Activated naive CD8-positive, alpha-beta T cell treated with anti-CD3 and anti-CD28 coated beads, Interleukin-2, amount 10 ng/mL, durations not matched to agents 7 days and 5 days (primary cell): ENCODE measurements around the gene FRK. TPM values are rescaled to one million over a fixed set of nuclear protein-coding genes. Genes with fewer than 3 reads are reported as not detected.

ENCODE experiments used
- ATAC-seq: fragments of 150-1000 bp; cut with Tn5 transposase; one replicate; pipeline ENCODE4 v1.10.0; 2021; ENCODE audit warnings: low read depth, moderate library complexity
- POLR2A ChIA-PET: fragments of 350-600 bp; sonication (Branson Sonifier 250); formaldehyde crosslinking; loops from one replicate; lab custom pipeline; 2021; ENCODE audit warnings: antibody characterized with exemption; lab: Charles Lee
- DNase-seq: peaks from one replicate; pipeline ENCODE4 v3.0.0; 2021
- H3K27ac Mint-ChIP-seq: one replicate; pipeline ENCODE4 v1.8.0; 2022; ENCODE audit warnings: mild to moderate bottlenecking, mixed read lengths
- H3K27me3 Mint-ChIP-seq: one replicate; pipeline ENCODE4 v1.8.0; 2022; ENCODE audit warnings: mild to moderate bottlenecking, moderate library complexity, mixed read lengths
- H3K36me3 Mint-ChIP-seq: one replicate; pipeline ENCODE4 v1.8.0; 2021; ENCODE audit warnings: mild to moderate bottlenecking, mixed read lengths
- H3K4me1 Mint-ChIP-seq: one replicate; pipeline ENCODE4 v1.8.0; 2021; ENCODE audit warnings: mixed read lengths
- H3K4me3 Mint-ChIP-seq: one replicate; pipeline ENCODE4 v1.8.0; 2022; ENCODE audit warnings: mild to moderate bottlenecking, moderate library complexity, mixed read lengths
- H3K9me3 Mint-ChIP-seq: one replicate; pipeline ENCODE4 v1.8.0; 2021; ENCODE audit warnings: mixed read lengths
- total RNA-seq, 2 experiments: library from RNA; stranded (reverse); gene quantifications; one replicate each; pipeline ENCODE4 v1.2.3, GENCODE V29; 2021

The FRK gene
- total RNA-seq, 2 experiments from 2014 or later: 0.03 to 0.06 TPM

- no peaks in the 10 kb centered on the region for H3K4me1 Mint-ChIP-seq
- H3K9me3 Mint-ChIP-seq: no peaks in the 10 kb centered on the region
- no peak overlapping the region for H3K4me3 Mint-ChIP-seq
- no peak for ATAC-seq
- H3K36me3 Mint-ChIP-seq: no peaks in the 10 kb centered on the region
- H3K27me3 Mint-ChIP-seq: peaks cover 4% of the 10 kb centered on the region
- no peak for DNase-seq
- no peak overlapping the region for H3K27ac Mint-ChIP-seq
- POLR2A ChIA-PET: no interaction called here
These were observed 146.6 kb downstream of the FRK start for GRCh38 chr6:115914098-115914497.

GRCh38 chr6:115909923-115910546, 150.7 kb downstream of the FRK start:
- POLR2A ChIA-PET: no interaction called here
- Mint-ChIP-seq H3K4me1 (no peaks in the 10 kb centered on the region), H3K27ac (no peak overlapping the region), H3K9me3 (no peaks in the 10 kb centered on the region), H3K4me3 (no peak overlapping the region), H3K27me3 (peaks cover 4% of the 10 kb centered on the region), H3K36me3 (no peaks in the 10 kb centered on the region)
- ATAC-seq: no peak
- DNase-seq: no peak

GRCh38 chr6:115908906-115909559, 151.7 kb downstream of the FRK start:
- Mint-ChIP-seq H3K9me3 (no peaks in the 10 kb centered on the region), H3K27me3 (peaks cover 3% of the 10 kb centered on the region), H3K4me3 (no peak overlapping the region), H3K4me1 (no peaks in the 10 kb centered on the region), H3K36me3 (no peaks in the 10 kb centered on the region), H3K27ac (no peak overlapping the region)
- ATAC-seq (no peak), DNase-seq (no peak)
- POLR2A ChIA-PET: no interaction called here

GRCh38 chr6:115905471-115905870, 155.2 kb downstream of the FRK start:
- H3K36me3 Mint-ChIP-seq: no peaks in the 10 kb centered on the region
- DNase-seq: no peak
- H3K4me1 Mint-ChIP-seq: no peaks in the 10 kb centered on the region
- H3K27me3 Mint-ChIP-seq: peaks cover 3% of the 10 kb centered on the region
- H3K9me3 Mint-ChIP-seq: no peaks in the 10 kb centered on the region
- no peak overlapping the region for H3K4me3 Mint-ChIP-seq
- ATAC-seq: no peak
- POLR2A ChIA-PET: interaction anchor here (0.7 kb wide), 1 partner anchor 708 kb away, joined by 3 read pairs; no protein-coding TSS in a partner anchor
- H3K27ac Mint-ChIP-seq: no peak overlapping the region

- Mint-ChIP-seq H3K9me3 (no peaks in the 10 kb centered on the region), H3K4me1 (no peaks in the 10 kb centered on the region), H3K4me3 (no peak overlapping the region), H3K27ac (no peak overlapping the region), H3K36me3 (no peaks in the 10 kb centered on the region), H3K27me3 (peaks cover 3% of the 10 kb centered on the region)
- POLR2A ChIA-PET: no interaction called here
- no peak for DNase-seq
- no peak for ATAC-seq
These were observed 158.3 kb downstream of the FRK start for GRCh38 chr6:115902436-115902835.

GRCh38 chr6:115901896-115902295, 158.8 kb downstream of the FRK start:
- no peak overlapping the region for H3K4me3 Mint-ChIP-seq
- H3K9me3 Mint-ChIP-seq: no peaks in the 10 kb centered on the region
- H3K27me3 Mint-ChIP-seq: peaks cover 3% of the 10 kb centered on the region
- no peak for ATAC-seq
- POLR2A ChIA-PET: no interaction called here
- H3K4me1 Mint-ChIP-seq: no peaks in the 10 kb centered on the region
- H3K36me3 Mint-ChIP-seq: no peaks in the 10 kb centered on the region
- H3K27ac Mint-ChIP-seq: no peak overlapping the region
- DNase-seq: no peak

- ATAC-seq (no peak), DNase-seq (no peak)
- H3K9me3 Mint-ChIP-seq: no peaks in the 10 kb centered on the region
- H3K27me3 Mint-ChIP-seq: peaks cover 3% of the 10 kb centered on the region
- H3K36me3 Mint-ChIP-seq: no peaks in the 10 kb centered on the region
- H3K27ac Mint-ChIP-seq: no peak overlapping the region
- no peaks in the 10 kb centered on the region for H3K4me1 Mint-ChIP-seq
- POLR2A ChIA-PET: no interaction called here
- no peak overlapping the region for H3K4me3 Mint-ChIP-seq
These were observed 160.9 kb downstream of the FRK start for GRCh38 chr6:115899730-115900282.

GRCh38 chr6:115898246-115898645, 162.4 kb downstream of the FRK start:
- Mint-ChIP-seq H3K27ac (no peak overlapping the region), H3K4me1 (no peaks in the 10 kb centered on the region), H3K27me3 (peaks cover 5% of the 10 kb centered on the region), H3K4me3 (no peak overlapping the region), H3K36me3 (no peaks in the 10 kb centered on the region), H3K9me3 (no peaks in the 10 kb centered on the region)
- DNase-seq (no peak), ATAC-seq (no peak)
- POLR2A ChIA-PET: no interaction called here

- Mint-ChIP-seq H3K27me3 (peaks cover 2% of the 10 kb centered on the region), H3K9me3 (no peaks in the 10 kb centered on the region), H3K27ac (no peak overlapping the region), H3K4me1 (no peaks in the 10 kb centered on the region), H3K4me3 (no peak overlapping the region), H3K36me3 (no peaks in the 10 kb centered on the region)
- DNase-seq: no peak
- ATAC-seq: no peak
- POLR2A ChIA-PET: no interaction called here
These were observed 164.1 kb downstream of the FRK start for GRCh38 chr6:115896538-115897129.

DNA sequence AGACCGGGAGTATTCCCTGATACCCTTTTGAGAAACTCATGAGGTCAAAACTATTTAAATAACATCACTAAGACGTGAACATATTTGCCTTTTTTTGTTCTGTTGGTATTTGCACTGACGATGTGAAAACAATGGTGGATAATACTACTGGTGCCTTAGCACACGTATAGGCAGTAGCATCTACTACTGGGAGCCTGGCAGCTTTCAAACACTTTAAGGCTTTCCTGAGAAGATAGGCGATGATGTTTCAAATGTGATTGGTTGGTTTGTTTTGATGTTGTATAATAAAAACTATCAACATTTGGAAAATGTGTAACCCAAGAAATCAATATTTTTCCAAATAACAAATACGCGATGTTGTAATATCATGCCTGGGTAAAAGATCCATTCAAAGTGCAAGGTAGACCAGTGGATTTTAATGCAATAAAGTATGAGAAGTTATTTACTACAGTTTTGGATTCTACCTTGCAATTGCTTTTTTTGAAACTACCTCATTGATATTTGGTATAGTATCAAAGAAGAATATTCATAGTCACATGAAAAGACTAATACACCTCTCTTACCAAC, 166.2 kb downstream of the FRK start:
- Mint-ChIP-seq H3K27ac (no peak overlapping the region), H3K4me3 (no peak overlapping the region), H3K9me3 (no peaks in the 10 kb centered on the region), H3K4me1 (peaks cover 6% of the 10 kb centered on the region), H3K27me3 (peaks cover 2% of the 10 kb centered on the region), H3K36me3 (no peaks in the 10 kb centered on the region)
- ATAC-seq (no peak), DNase-seq (no peak)
- POLR2A ChIA-PET: no interaction called here

DNA sequence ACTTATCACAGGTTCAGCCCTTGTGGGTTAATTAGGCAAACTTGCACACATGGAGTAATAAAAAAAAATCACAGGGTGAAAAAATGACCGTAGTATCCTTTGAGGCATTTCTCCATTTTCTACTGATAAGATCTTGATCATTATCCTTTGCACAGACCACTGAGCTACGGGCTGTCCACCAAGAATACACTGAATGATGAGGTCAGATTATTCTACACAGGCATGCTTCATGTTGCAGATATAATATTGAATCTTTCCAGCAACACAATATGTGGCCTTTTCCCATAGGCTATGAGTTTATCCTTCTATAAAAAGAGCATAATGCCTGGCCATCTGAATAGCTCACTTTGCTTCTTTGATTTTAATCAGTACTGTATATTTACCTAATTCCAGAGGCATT, 168.9 kb downstream of the FRK start:
- no peak overlapping the region for H3K4me3 Mint-ChIP-seq
- no peaks in the 10 kb centered on the region for H3K9me3 Mint-ChIP-seq
- no peak overlapping the region for H3K27ac Mint-ChIP-seq
- DNase-seq (no peak), ATAC-seq (no peak)
- POLR2A ChIA-PET: no interaction called here
- peaks cover 2% of the 10 kb centered on the region for H3K27me3 Mint-ChIP-seq
- H3K4me1 Mint-ChIP-seq: peaks cover 6% of the 10 kb centered on the region
- no peaks in the 10 kb centered on the region for H3K36me3 Mint-ChIP-seq

GRCh38 chr6:115891111-115891669, 169.5 kb downstream of the FRK start:
- Mint-ChIP-seq H3K4me3 (no peak overlapping the region), H3K4me1 (peaks cover 6% of the 10 kb centered on the region), H3K9me3 (no peaks in the 10 kb centered on the region), H3K27ac (no peak overlapping the region), H3K36me3 (no peaks in the 10 kb centered on the region), H3K27me3 (peaks cover 2% of the 10 kb centered on the region)
- POLR2A ChIA-PET: no interaction called here
- ATAC-seq: peak; percentile 65
- no peak for DNase-seq

DNA sequence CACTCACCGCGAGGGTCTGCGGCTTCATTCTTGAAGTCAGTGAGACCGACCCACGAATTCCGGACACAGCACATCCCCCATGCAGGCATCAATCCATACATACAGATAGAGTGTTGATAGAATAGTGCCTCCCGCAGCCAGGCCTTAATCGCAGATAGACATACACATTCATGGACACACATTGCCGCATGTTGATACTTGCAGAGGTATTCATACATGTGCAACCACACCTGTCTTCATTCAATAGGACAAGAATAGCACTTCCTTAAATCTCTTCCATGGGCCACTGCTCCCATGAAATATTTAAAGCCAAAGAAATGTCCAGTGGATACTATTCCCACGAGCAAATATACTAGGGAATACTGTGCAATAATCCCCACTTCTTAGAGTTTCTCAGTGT, 170.5 kb downstream of the FRK start:
- H3K9me3 Mint-ChIP-seq: no peaks in the 10 kb centered on the region
- H3K4me1 Mint-ChIP-seq: peaks cover 6% of the 10 kb centered on the region
- POLR2A ChIA-PET: no interaction called here
- H3K4me3 Mint-ChIP-seq: no peak overlapping the region
- no peak overlapping the region for H3K27ac Mint-ChIP-seq
- ATAC-seq: no peak
- peaks cover 4% of the 10 kb centered on the region for H3K27me3 Mint-ChIP-seq
- no peaks in the 10 kb centered on the region for H3K36me3 Mint-ChIP-seq
- DNase-seq: no peak
